GM18861 (cell line): ENCODE measurements around the gene FES.
A peak's percentile ranks its signal among the peaks of the same experiment; 100 is the strongest.
"Not testable (repeated sequence)": the region's sequence is repeated elsewhere in the genome, so short reads cannot be mapped to it uniquely, and the experiment has no call there.

Experiments
- ATAC-seq: cut with Tn5 transposase; IDR thresholded peaks from one replicate; pipeline ENCODE4 v1.9.1; 2021; ENCODE audit not compliant: unreplicated experiment

The FES gene

GRCh38 chr15:90860942-90861675, 23.2 kb upstream of the FES start:
- no peak for ATAC-seq

- no peak for ATAC-seq
These were observed 21.8 kb upstream of the FES start for GRCh38 chr15:90862487-90862886.

- ATAC-seq = no peak
These were observed 21.1 kb upstream of the FES start for GRCh38 chr15:90862964-90863778.

GRCh38 chr15:90863987-90864386, 20.3 kb upstream of the FES start:
- no peak for ATAC-seq

GRCh38 chr15:90864507-90864906, 19.8 kb upstream of the FES start:
- ATAC-seq = no peak

GRCh38 chr15:90865702-90866101, 18.6 kb upstream of the FES start:
- no peak for ATAC-seq

- no peak for ATAC-seq
These were observed 18.1 kb upstream of the FES start for GRCh38 chr15:90866161-90866715.

GRCh38 chr15:90866800-90867199, 17.5 kb upstream of the FES start:
- no peak for ATAC-seq

GRCh38 chr15:90868261-90868689, 16.0 kb upstream of the FES start, which contains the start of gene FURIN:
Gene FURIN, plus strand, starts transcription at chr15:90868588. Its CDS starts 7,153 bp downstream, at chr15:90875741.
- no peak for ATAC-seq

GRCh38 chr15:90869140-90869541, 15.2 kb upstream of the FES start:
- ATAC-seq = no peak

- no peak for ATAC-seq
These were observed 14.5 kb upstream of the FES start for GRCh38 chr15:90869601-90870353.

- no peak for ATAC-seq
These were observed 13.8 kb upstream of the FES start for GRCh38 chr15:90870354-90871138.

GRCh38 chr15:90871139-90871715, 13.1 kb upstream of the FES start:
- ATAC-seq = no peak

- ATAC-seq = no peak
These were observed 12.4 kb upstream of the FES start for GRCh38 chr15:90871716-90872485.

- peak; percentile 37 for ATAC-seq
These were observed 11.7 kb upstream of the FES start for GRCh38 chr15:90872486-90873184.

- no peak for ATAC-seq
These were observed 10.8 kb upstream of the FES start for GRCh38 chr15:90873488-90873997.

GRCh38 chr15:90873998-90874605, 10.2 kb upstream of the FES start:
- no peak for ATAC-seq

GRCh38 chr15:90874986-90875385, 9.3 kb upstream of the FES start:
- ATAC-seq = not testable (repeated sequence)
